PC-3 (cell line): ENCODE results near the gene USP3.

Experiments used
- EZH2 ChIP-seq: fragments of 300-600 bp; sonication (generic); IDR thresholded peaks from one replicate; pipeline ENCODE4 v1.6.1; 2017; ENCODE audit warnings: antibody characterized with exemption, mild to moderate bottlenecking, low read length; ENCODE audit not compliant: unreplicated experiment
- TF ChIP-seq, protein P1 (sequence below): fragments of 300-600 bp; sonication (generic); conservative IDR thresholded peaks from 2 replicates; pipeline ENCODE4 v1.5.1; 2017; ENCODE audit warnings: antibody characterized with exemption, low read depth, mild to moderate bottlenecking, low read length

GRCh38 chr15:63600001-63600615 lies 95.7 kb downstream of the USP3 start:
- TF ChIP-seq, protein P1, sequence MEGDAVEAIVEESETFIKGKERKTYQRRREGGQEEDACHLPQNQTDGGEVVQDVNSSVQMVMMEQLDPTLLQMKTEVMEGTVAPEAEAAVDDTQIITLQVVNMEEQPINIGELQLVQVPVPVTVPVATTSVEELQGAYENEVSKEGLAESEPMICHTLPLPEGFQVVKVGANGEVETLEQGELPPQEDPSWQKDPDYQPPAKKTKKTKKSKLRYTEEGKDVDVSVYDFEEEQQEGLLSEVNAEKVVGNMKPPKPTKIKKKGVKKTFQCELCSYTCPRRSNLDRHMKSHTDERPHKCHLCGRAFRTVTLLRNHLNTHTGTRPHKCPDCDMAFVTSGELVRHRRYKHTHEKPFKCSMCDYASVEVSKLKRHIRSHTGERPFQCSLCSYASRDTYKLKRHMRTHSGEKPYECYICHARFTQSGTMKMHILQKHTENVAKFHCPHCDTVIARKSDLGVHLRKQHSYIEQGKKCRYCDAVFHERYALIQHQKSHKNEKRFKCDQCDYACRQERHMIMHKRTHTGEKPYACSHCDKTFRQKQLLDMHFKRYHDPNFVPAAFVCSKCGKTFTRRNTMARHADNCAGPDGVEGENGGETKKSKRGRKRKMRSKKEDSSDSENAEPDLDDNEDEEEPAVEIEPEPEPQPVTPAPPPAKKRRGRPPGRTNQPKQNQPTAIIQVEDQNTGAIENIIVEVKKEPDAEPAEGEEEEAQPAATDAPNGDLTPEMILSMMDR: no peak
- TF ChIP-seq EZH2: no peak
